C4-2B (cell line): ENCODE data around the gene CCR6.

Experiments used
- H3K27ac ChIP-seq: fragments of 450-650 bp; 2 replicates; pipeline ENCODE4 v1.5.1; 2017
- ZFX ChIP-seq: fragments of 450-650 bp; IDR thresholded peaks from 2 replicates; pipeline ENCODE4 v1.6.1; 2017
- TF ChIP-seq, protein P1 (sequence below): fragments of 450-650 bp; conservative IDR thresholded peaks from 2 replicates; pipeline ENCODE4 v1.5.1; 2017; ENCODE audit warnings: mild to moderate bottlenecking

CCR6 gene

DNA sequence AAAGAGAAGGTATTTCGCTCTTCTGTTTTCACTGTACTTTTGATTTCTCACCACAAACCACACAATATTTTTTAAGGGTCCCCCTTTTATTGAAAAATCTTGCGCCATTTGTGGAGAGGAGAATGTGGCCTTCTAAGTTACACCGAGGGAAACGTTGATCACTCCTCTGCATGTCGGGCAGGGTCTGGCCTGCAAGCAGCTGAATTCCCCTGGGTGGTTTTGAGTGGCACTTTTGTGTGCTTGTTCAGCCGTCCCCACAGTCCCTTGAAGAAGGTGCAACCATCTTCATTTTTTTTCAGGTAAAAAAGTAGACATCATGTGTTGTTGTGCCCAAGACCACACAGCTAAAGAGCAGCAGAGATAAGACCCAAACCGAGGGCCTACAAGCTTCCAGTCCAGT, 28.8 kb downstream of the CCR6 start:
- no peak overlapping the region for H3K27ac ChIP-seq
- TF ChIP-seq, protein P1, sequence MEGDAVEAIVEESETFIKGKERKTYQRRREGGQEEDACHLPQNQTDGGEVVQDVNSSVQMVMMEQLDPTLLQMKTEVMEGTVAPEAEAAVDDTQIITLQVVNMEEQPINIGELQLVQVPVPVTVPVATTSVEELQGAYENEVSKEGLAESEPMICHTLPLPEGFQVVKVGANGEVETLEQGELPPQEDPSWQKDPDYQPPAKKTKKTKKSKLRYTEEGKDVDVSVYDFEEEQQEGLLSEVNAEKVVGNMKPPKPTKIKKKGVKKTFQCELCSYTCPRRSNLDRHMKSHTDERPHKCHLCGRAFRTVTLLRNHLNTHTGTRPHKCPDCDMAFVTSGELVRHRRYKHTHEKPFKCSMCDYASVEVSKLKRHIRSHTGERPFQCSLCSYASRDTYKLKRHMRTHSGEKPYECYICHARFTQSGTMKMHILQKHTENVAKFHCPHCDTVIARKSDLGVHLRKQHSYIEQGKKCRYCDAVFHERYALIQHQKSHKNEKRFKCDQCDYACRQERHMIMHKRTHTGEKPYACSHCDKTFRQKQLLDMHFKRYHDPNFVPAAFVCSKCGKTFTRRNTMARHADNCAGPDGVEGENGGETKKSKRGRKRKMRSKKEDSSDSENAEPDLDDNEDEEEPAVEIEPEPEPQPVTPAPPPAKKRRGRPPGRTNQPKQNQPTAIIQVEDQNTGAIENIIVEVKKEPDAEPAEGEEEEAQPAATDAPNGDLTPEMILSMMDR, result no peak
- no peak for TF ChIP-seq ZFX

DNA sequence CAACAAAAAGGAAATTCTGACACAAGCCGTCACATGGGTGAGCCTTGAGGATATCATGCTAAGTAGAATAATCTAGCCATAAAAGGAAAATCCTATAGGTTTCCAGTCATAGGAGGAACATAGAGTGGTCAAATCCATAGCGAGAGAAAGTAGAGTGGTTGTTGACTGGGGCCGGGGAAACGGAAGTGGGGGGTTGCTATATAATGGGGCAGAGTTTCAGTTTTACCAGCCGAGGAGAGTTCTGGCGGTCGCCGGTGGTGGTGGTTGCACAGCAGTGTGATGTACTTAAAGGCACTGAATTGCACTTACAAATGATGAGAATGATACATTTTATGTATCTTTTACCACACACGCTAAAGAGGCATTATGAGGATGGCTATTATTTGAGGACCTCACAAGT, 30.0 kb downstream of the CCR6 start:
- no peak overlapping the region for H3K27ac ChIP-seq
- TF ChIP-seq ZFX, result no peak
- TF ChIP-seq, protein P1, result no peak

DNA sequence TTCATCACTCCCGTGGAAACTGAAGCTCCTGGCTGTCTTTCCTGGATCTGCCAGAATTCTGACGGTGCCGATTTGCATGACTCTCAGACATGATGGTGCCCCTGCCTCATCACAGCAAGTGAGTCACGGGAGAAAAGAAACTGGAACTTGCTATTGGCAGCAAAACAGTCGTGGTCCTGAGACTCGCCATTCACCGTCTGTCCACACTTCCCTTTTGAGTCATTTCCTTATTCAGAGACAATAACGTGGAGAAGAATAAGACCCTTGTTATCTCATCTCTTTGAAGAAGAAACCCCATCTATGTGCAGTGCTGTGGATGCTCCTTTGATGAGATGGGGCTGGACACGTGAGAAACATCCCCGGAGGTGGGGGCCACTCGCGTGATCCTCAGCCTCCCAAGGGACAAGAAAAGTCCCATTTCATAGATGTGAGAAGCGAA, 30.6 kb downstream of the CCR6 start:
- TF ChIP-seq, protein P1, result no peak
- TF ChIP-seq ZFX, result no peak
- H3K27ac ChIP-seq, result no peak overlapping the region

DNA sequence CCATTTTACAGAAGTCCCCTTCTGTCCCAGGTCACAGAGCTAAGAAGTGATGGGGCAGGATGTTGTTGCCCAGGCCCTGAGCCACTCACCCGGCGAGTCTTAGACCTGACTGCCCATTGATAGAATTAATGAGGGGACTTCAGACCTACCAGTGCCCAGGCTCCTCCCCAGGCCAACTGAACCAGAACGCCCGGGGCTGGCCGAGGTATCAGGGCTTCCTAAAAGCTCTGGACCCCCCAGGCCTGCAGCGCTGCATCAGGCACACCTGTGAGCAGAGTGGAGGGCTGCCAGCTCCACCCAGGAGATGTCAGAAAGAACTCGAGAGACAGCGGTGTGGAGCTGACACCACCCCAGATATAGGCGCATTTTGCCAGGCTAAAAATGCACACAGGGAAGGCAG, 31.4 kb downstream of the CCR6 start:
- TF ChIP-seq, protein P1, result no peak
- no peak for TF ChIP-seq ZFX
- no peak overlapping the region for H3K27ac ChIP-seq

DNA sequence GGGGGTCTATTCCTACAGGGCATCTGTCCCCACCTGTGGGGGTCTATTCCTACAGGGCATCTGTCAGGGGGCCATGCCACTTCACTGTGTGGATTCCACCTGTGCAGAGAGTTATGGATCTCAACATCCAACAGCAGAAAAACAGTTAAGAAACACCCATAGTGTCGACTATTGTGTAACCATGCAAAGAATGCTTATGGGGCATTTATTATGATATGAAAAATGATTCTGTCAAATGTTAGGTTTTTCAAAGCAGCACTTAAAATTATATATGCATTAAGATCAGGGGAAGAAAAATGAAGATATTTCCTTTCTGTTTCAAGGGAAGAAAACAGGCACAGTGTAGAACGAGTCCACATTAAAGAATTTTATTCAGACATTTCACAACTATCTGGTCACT, 32.0 kb downstream of the CCR6 start:
- H3K27ac ChIP-seq, result no peak overlapping the region
- TF ChIP-seq ZFX, result no peak
- TF ChIP-seq, protein P1, result no peak

DNA sequence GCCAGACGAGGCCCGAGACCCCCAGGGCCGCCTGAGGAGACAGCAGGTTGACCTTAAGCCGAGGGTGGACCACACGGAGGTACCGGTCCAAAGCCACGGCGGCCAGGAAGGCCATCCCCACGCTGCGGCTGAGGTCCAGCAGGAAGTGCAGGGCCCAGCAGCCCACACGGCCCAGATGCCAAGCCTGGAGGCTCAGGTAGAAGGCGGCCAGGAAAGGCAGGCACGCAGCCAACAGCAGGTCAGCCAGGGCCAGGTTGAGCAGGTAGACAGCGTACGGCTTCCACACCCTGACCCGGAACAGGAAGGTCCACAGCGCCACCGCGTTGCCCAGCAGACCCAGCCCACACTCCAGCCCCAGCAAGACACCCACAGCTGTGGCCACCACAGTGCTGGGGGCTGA, 34.5 kb downstream of the CCR6 start:
- no peak overlapping the region for H3K27ac ChIP-seq
- TF ChIP-seq ZFX, result no peak
- TF ChIP-seq, protein P1, result no peak

DNA sequence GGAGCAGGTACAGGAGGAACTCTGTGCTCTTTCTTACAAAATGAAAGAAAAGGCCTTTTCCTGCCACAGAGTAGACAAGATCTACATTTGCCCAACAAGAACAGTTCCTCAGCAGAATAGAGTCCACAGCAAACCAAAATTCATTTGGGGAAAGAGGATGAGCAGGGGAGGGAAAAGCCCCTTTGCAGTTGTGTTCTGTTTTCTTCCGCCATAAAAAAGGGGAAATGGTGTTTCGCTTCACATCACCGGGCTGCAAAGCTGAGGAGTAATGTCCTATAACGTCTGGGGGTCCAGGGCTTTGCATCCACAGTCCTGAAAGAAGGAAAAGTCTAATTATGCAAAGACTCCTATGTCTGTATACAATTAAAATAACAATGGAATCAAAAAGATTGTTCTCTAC, 35.0 kb downstream of the CCR6 start, which contains the start of gene GPR31:
Gene GPR31, minus strand, starts transcription at position 118 of the 400 bp plus-strand sequence. CDS start 149 bp downstream, outside the sequence.
- TF ChIP-seq, protein P1, result no peak
- no peak for TF ChIP-seq ZFX
- no peak within 1 kb of the TSS for H3K27ac ChIP-seq
